ENCODE data around the gene TRIM62. TPM values are rescaled to one million over a fixed set of nuclear protein-coding genes. Genes with fewer than 3 reads are reported as not detected.

TRIM62 gene
- polyA plus RNA-seq, 12 donors: 4.5 to 8.2 (median 5.6) TPM; not detected in 1

- peak; percentile 65 for DNase-seq
Measured at GRCh38 chr1:33161061-33161681, 20.7 kb downstream of the TRIM62 start.

- DNase-seq: no peak
Measured at GRCh38 chr1:33159577-33159976, 22.3 kb downstream of the TRIM62 start.

- no peak for DNase-seq
Measured at GRCh38 chr1:33158366-33158765, 23.5 kb downstream of the TRIM62 start.

GRCh38 chr1:33157131-33157530 is 24.7 kb downstream of the TRIM62 start:
- DNase-seq: no peak

GRCh38 chr1:33155877-33156538 is 25.8 kb downstream of the TRIM62 start:
- no peak for DNase-seq

GRCh38 chr1:33153650-33154049 is 28.2 kb downstream of the TRIM62 start:
- DNase-seq: no peak

GRCh38 chr1:33152685-33153432 is 29.0 kb downstream of the TRIM62 start:
- DNase-seq: no peak

- no peak for DNase-seq
Measured at GRCh38 chr1:33151116-33151515, 30.7 kb downstream of the TRIM62 start.

GRCh38 chr1:33150522-33150921 is 31.3 kb downstream of the TRIM62 start:
- no peak for DNase-seq

- DNase-seq: no peak
Measured at GRCh38 chr1:33149453-33150190, 32.2 kb downstream of the TRIM62 start.

GRCh38 chr1:33148615-33149014 is 33.2 kb downstream of the TRIM62 start:
- no peak for DNase-seq

GRCh38 chr1:33147997-33148314 is 33.9 kb downstream of the TRIM62 start:
- DNase-seq: no peak

- no peak for DNase-seq
Measured at GRCh38 chr1:33147275-33147996, 34.4 kb downstream of the TRIM62 start.

- no peak for DNase-seq
Measured at GRCh38 chr1:33146003-33146402, 35.8 kb downstream of the TRIM62 start.

GRCh38 chr1:33143698-33144097 is 38.1 kb downstream of the TRIM62 start:
- no peak for DNase-seq

- peak; percentile 81 for DNase-seq
Measured at GRCh38 chr1:33143176-33143575, 38.7 kb downstream of the TRIM62 start.

GRCh38 chr1:33142483-33143064 is 39.3 kb downstream of the TRIM62 start:
- DNase-seq: no peak

- DNase-seq: no peak
Measured at GRCh38 chr1:33141781-33142180, 40.1 kb downstream of the TRIM62 start.

GRCh38 chr1:33141216-33141615 is 40.6 kb downstream of the TRIM62 start:
- no peak for DNase-seq

GRCh38 chr1:33140153-33141149 is 41.4 kb downstream of the TRIM62 start:
- DNase-seq: no peak
